NCI-H2196 (cell line): Measurements from ENCODE around the gene KIZ.
A peak's percentile ranks its signal among the peaks of the same experiment; 100 is the strongest.

Source experiments
- DNase-seq: peaks from one replicate; lab custom pipeline; 2025; ENCODE audit not compliant: unreplicated experiment; lab: John Stamatoyannopoulos, UW

Gene KIZ

GRCh38 chr20:21104466-21104761, 21.5 kb upstream of the KIZ start:
- no peak for DNase-seq

GRCh38 chr20:21104921-21105320, 21.0 kb upstream of the KIZ start:
- no peak for DNase-seq

GRCh38 chr20:21105429-21106170, 20.3 kb upstream of the KIZ start:
- DNase-seq = no peak

GRCh38 chr20:21106171-21107017, 19.5 kb upstream of the KIZ start, which contains the start of gene LINC00237:
Gene LINC00237 (minus strand): TSS chr20:21106358.
- DNase-seq = no peak

- DNase-seq = no peak
These were observed 16.7 kb upstream of the KIZ start for GRCh38 chr20:21109144-21109543.

GRCh38 chr20:21110811-21111210, 15.1 kb upstream of the KIZ start:
- DNase-seq = no peak

GRCh38 chr20:21111416-21111815, 14.5 kb upstream of the KIZ start:
- no peak for DNase-seq

- DNase-seq = no peak
These were observed 12.2 kb upstream of the KIZ start for GRCh38 chr20:21113697-21114096.

GRCh38 chr20:21114584-21114983, 11.3 kb upstream of the KIZ start:
- no peak for DNase-seq

- DNase-seq = no peak
These were observed 8.4 kb upstream of the KIZ start for GRCh38 chr20:21117521-21117920.

GRCh38 chr20:21118138-21118537, 7.7 kb upstream of the KIZ start:
- DNase-seq = no peak

GRCh38 chr20:21118782-21119181, 7.1 kb upstream of the KIZ start:
- DNase-seq = no peak

GRCh38 chr20:21124190-21124589, 1.7 kb upstream of the KIZ start:
- DNase-seq = no peak

- DNase-seq = peak; percentile 44
These were observed 622 bp upstream of the KIZ start for GRCh38 chr20:21125072-21125848.

GRCh38 chr20:21126581-21126870, 644 bp downstream of the KIZ start:
- no peak for DNase-seq

- DNase-seq = no peak
These were observed 1.5 kb downstream of the KIZ start for GRCh38 chr20:21127201-21127981.

- DNase-seq = no peak
These were observed 4.0 kb downstream of the KIZ start for GRCh38 chr20:21129861-21130260.

- no peak for DNase-seq
These were observed 7.5 kb downstream of the KIZ start for GRCh38 chr20:21133404-21133803.

- DNase-seq = no peak
These were observed 8.2 kb downstream of the KIZ start for GRCh38 chr20:21133917-21134622.

- no peak for DNase-seq
These were observed 9.1 kb downstream of the KIZ start for GRCh38 chr20:21134883-21135493.
